ENCODE results near the gene RIPOR3.
"Not testable (repeated sequence)": the region's sequence is repeated elsewhere in the genome, so short reads cannot be mapped to it uniquely, and the experiment has no call there.

Gene RIPOR3

DNA sequence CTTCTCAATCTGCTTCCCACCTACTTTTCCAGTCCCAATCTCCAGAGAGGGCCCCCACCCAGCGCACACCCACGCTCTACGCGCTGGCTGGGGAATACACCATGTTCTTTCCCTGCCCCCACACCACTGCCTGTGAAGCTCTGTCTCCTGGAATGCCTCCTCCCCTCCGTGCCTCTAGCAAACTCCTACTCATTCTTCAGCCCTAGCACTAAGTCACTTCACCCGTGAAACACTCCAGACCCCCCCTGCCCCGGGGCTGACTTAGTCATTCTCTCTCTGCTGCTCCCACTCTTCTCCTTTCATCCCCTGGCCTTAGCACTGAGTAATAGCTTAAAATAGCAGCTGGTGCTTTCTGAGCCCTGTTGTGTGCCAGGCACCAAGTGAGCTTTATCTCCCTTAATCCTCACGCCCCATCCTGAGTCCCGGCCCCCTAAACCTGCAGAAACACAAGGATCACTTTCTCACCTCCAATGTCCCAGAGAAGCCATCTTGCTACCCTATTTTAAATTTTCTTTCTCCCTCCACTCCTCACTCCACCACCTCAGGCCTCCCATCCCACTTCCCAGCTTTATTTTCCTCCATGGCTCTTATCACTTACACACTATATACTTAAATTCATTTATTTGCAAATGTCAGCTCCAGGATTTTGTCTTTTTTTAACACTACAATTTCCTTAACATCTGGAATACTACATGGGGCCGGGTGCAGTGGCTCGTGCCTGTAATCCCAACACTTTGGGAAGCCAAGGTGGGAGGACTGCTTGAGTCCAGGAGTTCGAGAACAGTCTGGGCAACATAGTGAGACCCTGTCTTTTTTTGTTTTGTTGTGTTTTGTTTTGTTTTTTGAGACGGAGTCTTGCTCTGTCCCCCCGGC lies 33.7 kb upstream of the RIPOR3 start:
- DNase-seq (ENCODE audit: low spot score), result no peak

DNA sequence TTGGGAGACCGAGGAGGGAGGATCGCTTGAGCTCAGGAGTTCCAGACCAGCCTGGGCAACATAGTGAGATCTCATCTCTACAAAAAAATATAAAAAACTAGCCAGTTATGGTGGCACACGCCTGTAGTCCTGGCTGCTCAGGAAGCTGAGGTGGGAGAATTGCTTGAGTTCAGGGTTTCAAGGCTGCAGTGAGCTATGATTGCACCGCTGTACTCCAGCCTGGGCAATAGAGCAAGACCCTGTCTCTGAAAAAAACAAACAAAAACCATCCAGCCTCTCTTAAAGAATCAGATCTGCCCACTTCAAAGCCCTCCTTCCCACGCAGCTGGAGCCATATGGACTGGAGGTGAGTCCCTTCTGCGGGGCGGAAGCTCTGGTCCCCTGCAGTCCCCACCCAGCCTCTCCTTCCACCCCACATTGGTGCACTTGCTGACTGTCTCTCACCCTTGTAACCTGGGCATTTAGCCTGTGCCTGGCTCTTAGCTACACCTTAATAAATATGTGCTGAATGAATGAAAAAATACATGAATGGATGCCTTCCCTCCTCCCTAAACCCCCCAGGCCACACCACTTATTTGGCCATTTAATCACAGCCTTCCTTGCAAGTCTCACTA lies 32.9 kb upstream of the RIPOR3 start:
- no peak for DNase-seq (ENCODE audit: low spot score)

DNA sequence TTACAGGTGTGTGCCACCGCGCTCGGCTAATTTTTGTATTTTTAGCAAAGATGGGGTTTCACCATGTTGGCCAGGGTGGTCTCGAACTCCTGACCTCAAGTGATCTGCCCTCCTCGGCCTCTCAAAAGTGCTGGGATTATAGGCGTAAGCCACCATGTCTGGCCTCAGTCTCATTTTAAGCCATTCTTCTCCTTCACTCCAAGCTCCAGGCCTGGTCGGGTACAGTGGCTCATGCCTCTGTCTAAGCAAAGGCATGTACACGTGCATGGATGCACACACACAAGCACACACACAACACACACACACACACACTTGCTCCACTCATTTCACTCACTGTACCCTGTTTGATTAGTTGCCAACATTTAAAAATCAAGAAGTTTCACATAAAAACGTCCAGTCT lies 32.3 kb upstream of the RIPOR3 start:
- no peak for DNase-seq (ENCODE audit: low spot score)

DNA sequence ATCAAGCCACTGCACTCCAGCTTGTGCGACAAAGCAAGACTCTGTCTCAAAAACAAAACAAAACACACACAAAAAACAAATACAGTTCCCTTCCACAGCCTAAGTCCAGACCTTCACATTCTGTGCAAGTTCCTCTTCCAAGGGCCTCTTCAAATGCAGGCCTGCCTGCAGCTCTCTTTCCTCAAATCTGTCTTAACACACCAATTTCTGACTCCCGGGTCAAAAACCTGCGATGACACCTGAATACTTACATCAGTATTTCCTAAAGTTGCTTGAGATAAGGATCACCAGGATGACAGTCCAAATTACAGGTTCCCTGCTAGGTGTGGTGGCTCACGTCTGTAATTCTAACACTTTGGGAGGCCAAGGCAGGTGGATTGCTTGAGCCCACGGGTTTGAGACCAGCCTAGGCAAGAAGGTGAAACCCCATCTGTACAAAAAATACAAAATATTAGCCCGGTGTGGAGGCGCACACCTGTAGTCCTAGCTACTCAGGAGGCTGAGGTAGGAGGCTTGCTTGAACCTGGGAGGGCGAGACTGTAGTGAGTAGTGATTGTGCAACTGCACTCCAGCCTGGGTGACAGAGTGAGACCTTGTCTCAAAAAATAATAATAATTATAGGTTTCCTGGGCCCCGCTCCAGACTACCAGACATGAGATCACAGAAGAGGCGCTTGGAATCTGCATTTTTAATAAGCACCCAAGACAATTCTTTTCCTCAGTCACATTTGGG lies 31.2 kb upstream of the RIPOR3 start:
- no peak for DNase-seq (ENCODE audit: low spot score)

DNA sequence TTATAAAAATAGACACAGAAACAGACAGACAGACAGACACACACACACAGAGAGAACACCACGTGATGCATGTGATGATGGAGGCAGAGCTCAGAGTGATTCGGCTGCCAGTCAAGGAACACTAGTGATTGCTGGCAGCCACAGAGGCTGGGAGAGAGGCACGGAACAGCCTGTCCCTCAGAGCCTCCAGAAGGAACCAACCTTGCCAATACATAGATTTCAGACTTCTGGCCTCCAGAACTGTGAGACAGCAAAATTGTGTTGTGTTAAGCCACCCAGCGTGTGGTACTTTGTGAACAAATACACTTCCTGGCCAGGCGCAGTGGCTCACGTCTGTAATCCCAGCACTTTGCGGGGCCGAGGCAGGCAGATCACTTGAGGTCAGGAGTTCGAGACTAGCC lies 30.5 kb upstream of the RIPOR3 start:
- no peak for DNase-seq (ENCODE audit: low spot score)

DNA sequence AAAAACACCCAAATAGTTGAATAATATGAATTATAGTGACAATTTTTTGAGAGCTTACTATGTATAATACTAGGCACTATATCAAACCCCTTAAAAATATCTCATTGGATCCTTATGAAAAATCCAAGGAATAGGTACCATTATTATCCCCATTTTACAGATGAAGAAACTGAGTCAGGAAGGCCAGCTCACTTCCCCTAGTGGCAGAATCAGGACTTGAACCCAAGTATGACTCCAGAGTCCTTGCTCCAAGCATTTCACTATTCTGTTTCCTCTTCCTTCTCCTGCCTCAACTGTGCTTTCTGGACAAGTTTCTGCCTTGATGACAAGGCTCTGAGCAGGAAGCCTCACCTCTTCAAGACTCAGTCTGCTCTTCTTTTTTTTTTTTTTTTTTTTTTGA lies 29.2 kb upstream of the RIPOR3 start:
- no peak for DNase-seq (ENCODE audit: low spot score)

DNA sequence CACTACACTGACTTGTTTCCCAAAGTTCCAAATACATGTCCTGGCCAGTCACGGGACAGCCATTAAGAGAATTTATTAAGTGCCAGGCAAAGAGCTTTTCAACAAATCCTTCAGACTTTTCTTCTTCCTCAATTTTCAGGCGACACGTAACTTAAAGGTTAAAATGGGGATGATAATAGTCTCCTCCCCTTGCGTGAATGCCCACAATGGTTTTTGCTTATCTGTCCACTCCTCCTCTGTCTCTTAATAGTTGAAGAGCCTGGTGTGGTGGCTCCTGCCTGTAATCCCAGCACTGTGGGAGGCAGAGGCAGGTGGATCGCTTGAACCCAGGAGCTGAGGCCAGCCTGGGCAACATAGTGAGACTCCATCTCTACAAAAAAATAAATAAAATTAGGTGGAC lies 28.7 kb upstream of the RIPOR3 start:
- no peak for DNase-seq (ENCODE audit: low spot score)

DNA sequence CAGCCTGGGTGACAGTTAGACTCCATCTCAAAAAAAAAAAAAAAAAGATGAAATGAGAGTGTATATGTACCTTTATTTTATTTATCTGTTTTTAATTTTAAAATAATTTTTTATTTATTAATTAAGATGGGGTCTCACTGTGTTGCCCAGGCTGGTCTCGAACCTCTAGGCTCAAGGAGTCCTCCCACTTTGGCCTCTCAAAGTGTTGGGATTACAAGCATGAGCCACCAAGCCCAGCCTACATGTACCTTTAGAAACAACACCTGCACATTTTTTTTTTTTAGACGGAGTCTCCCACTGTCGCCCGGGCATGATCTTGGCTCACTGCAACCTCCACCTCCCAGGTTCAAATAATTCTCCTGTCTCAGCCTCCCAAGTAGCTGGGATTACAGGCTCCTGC lies 28.0 kb upstream of the RIPOR3 start:
- no peak for DNase-seq (ENCODE audit: low spot score)

DNA sequence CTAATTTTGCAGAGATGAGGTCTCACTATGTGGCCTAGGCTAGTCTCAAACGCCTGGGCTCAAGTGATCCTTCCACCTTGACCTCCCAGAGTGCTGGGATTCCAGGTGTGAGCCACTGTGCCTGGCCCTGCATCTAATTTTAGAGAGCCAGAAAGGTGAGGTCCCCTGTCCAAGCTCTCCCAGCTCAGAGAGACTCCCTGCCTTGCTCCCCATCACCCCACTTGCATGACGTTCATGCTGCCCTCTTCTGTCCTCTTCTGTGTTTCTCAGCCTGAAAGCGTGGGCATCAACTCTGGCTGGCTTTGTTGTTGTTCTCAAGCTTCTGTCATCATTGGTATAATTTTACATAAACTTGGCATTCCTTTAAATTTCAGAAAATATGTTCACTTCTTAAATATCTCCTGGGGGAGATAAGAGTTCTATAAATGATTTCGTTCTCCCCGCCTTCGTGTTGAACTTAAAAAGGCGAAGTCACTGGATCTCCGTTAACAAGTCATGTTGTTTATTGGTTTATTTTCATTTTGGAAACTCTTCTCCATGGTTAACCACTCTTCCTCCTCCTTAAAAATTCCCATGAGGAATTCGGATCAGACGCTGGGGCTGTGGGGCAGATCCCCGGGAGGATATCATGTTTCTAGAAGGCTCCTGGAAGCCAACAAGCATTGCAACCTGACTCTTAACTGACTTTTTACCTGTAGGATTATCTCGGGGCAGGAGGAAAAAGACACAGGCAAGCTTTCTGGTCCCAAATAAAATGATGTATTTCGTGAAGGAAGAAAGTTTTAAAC lies 26.8 kb upstream of the RIPOR3 start:
- DNase-seq (ENCODE audit: low spot score), result no peak

DNA sequence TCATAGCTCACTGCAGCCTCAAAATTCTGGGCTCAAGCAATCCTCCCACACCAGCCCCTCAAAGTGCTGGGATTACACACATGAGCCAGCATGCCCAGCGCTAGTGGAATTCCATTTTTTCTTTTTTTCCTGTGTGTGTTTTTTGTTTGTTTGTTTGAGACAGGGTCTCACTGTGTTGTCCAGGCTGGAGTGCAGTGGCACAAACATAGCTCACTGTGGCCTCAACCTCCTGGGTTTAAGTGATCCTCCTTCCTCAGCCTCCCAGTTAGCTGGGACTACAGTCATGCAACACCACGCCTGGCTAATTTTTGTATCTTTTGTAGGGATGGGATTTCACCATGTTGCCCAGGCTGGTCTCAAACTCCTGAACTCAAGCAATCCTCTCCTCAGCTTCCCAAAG lies 26.0 kb upstream of the RIPOR3 start:
- no peak for DNase-seq (ENCODE audit: low spot score)

DNA sequence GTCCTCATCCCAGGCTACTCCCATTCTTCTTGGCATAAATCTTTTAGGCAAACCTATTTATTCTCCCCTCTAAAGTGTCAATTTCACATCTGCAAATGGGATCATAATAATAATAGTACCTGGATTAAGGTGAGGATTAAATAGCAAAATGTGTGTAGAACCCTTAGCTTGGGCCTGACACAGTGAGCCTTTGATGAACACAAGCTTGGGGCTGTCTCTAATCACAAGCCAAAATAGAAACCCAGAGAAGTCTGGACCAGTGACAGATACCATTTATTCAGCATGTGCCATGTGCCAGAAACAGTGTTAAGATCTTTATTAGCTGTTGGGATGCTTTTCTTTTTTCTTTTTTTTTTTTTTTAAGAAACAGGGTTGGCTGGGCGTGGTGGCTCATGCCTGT lies 25.2 kb upstream of the RIPOR3 start:
- no peak for DNase-seq (ENCODE audit: low spot score)

DNA sequence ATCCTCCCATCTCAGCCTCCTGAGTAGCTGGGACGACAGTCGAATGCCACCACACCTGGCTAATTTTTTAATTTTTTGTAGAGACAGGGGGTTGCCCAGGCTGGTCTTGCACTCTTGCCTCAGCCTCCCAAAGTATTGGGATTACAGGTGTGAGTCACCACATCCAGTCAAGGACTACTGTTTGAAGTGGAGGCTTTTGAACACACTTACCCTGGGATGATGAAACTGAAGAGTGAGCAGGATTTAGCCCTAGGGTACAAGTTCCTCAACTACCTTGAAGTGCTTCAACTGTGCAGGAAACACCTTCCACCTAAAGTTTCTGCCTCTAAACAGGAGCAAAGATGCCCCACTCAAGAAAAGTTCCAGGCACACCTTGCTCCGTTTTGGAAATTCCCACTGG lies 24.4 kb upstream of the RIPOR3 start:
- DNase-seq (ENCODE audit: low spot score), result no peak

DNA sequence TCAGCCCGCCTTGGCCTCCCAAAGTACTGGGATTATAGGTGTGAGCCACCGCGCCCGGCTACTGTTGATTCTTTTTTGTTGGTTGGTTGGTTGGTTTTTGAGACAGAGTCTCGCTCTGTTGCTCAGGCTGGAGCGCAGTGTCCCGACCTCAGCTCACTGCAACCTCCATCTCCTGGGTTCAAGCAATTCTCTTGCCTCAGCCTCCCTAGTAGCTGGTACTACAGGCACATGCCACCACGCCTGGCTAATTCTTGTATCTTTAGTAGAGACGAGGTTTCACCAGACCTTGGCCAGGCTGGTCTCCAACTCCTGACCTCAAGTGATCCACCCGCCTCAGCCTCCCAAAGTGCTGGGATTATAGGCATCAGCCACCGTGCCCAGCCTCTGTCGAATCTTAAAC lies 23.1 kb upstream of the RIPOR3 start:
- not testable (repeated sequence) for DNase-seq (ENCODE audit: low spot score)

DNA sequence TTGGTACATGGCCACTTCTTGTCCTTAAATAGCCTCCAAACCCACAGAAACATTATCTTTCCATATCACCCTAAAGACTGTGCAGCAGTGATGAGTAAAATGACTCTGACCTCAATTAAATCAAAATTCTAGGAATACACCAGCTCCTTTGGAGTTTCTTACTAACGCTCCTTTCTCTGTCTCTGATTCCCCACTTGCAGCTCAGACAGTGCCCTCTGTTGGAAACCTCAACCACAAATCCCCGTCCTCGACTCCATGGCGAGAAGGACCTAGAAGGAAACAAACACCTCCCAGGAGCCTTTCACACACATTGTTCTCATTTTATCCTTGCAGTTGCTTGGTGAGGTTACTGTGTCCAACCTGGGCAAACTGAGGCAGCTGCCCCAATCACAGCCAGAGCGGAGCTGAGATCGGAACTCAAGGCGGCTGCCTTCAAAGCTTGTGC lies 22.3 kb upstream of the RIPOR3 start:
- DNase-seq (ENCODE audit: low spot score), result no peak

DNA sequence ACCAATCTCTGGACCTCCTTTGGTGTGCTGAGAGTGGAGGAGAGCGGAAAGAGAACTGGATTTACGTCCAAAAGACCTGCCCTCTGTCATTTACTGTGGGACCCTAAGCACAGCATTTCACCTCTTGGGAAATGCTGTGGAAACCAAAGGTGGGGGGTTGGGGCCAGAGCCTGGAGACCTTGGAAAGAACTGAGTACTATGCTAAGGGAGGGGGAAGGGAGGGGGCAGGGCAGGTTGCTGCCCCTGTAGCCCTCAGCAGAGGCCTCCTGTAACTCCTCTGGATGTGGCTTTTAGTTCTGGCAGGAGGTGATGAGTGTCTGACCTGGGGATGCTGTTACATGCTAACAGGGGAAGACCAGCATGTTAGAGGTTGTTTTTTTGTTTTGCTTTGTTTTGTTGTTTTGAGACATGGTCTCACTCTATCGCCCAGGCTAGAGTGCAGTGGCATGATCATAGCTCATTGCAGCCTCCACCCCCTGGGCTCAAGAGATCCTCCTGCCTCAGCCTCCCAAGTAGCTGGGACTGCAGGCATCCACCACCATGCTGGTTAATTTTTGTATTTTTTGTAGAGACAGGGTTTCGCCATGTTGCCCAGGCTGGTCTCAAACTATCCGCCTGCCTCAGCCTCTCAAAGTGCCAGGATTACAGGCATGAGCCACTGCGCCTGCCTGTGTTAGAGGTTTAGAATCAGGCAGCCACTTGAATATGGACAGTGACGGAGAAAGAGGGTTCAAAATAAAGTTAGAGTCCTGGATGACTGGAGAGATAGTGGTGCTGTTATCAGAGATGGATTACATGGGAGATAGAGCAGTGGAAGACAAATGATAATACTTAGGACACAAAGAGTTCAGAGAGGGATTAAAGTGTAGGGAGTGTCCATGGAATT lies 21.7 kb upstream of the RIPOR3 start:
- DNase-seq (ENCODE audit: low spot score), result no peak

DNA sequence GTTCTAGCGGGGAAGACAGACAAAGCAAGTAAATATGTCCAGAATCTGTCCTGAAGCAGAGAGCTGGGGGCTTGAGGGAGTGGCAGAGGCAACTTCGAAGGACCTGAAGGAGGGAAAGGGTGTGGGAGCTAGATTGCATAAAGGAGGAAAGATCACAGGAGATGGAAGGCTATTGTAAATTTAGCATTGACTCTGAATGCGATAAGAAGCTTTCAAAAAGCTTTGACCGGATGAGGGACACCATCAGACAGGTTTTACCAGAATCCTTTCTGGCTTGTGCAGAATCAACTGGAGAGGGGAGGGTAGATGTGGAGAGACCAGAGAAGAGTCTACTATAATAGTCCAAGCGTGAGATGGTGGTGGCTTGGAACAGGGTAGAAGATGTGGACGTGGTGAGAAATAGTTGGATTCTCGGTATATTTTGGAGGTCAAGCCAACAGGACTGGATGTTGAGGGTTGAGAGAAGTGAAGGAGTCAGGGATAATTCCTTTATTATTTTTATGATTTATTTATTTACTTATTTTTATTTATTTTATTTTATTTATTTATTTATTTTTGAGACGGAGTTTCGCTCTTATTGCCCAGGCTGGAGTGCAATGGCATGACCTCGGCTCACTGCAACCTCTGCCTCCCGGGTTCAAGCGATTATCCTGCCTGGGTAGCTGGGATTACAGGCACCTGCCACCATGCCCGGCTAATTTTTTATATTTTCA lies 19.9 kb upstream of the RIPOR3 start:
- DNase-seq (ENCODE audit: low spot score), result no peak

DNA sequence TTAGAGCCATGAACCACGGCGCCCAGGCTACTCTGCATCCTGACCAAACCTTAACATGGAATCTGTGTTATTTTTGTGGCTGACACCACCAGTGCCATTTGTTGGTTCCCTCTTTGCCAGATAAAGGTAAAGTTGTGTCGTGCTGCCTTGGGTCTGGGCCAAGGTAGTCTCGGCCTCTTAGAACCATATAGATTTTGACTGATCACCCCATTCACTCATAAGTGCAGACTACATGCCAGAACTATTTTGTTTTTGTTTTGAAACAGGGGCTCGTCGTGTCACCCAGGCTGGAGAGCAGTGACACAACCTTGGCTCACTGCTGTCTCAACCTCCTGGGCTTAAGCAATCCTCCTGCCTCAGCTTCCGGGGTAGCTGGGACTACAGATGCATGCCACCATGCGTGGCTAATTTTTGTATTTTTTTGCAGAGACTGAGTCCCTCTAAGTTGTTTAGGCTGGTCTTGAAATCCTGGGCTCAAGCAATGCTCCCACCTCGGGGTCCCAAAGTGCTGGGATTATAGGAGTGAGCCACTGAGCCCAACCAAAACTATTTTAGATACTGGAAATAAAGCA lies 19.2 kb upstream of the RIPOR3 start:
- DNase-seq (ENCODE audit: low spot score), result no peak

DNA sequence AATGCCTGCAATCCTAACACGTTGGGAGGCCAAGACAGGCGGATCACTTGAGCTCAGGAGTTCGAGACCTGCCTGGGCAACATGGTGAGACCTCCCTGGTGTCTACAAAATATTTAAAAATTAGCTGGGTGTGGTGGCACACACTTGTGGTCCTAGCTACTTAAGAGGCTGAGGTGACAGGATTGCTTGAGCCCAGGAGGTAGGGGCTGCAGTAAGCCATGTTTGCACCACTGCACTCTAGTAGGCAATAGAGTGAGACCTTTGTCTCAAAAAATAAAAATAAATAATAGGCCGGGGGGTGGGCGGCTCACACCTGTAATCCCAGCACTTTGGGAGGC lies 18.3 kb upstream of the RIPOR3 start:
- DNase-seq (ENCODE audit: low spot score), result no peak

DNA sequence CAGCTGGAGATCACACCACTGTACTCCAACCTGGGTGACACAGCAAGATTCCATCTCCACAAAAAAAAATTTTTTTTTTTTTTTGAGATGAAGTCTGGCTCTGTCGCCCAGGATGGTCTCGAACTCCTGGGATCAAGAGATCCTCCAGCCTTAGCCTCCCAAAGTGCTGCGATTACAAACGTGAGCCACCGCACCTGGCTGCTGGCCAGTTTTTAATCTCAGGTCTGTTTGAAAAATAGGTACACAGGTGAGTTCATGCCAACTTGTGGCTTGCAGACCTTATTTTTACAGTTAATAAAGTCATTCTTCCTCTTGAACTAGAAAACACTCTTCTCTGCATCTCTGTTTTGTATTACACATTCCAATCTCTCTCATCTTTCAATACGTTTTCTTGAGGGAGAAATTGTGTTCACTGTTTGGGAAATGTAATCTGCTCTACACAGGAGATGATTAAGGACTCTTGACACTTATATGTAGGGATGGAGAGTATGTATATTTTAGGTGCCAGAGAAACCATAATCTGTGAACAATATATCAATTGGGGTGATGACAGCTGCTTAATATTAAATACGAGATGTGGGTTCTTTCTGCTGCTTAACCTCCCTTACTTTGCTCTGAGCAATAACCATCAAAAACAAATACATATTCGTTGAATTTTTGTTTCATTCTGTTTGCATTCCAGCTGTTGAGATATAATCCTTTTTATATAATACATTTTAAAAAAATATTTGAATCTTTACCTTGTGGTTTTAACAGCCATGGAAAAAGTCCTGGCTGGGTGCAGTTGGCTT lies 17.7 kb upstream of the RIPOR3 start:
- no peak for DNase-seq (ENCODE audit: low spot score)

DNA sequence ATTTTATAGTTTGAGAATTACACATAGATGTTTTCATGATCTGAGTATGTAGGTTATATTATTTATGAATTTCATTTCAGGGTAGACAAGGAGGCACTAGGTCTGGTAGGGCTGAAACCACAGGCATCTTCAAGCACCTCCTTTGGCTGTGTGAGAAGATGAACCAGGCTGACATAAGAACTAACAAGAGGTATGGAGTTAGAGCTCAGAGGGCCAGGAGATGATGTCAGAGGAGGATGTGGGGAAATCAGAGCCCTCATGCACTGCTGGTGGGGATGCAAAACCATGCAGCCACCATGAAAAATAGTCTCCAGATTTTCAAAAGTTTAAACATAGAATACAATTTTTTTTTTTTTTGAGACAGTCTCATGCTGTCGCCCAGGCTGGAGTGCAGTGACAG lies 13.6 kb upstream of the RIPOR3 start:
- DNase-seq (ENCODE audit: low spot score), result no peak
